SHP77 (cell line): ENCODE data around the gene AGL.
"Not testable (repeated sequence)": the region's sequence is repeated elsewhere in the genome, so short reads cannot be mapped to it uniquely, and the experiment has no call there.

Experiments used
- DNase-seq, 2 experiments: peaks; one replicate each; lab custom pipeline; 2025; lab: John Stamatoyannopoulos, UW

Gene AGL

DNA sequence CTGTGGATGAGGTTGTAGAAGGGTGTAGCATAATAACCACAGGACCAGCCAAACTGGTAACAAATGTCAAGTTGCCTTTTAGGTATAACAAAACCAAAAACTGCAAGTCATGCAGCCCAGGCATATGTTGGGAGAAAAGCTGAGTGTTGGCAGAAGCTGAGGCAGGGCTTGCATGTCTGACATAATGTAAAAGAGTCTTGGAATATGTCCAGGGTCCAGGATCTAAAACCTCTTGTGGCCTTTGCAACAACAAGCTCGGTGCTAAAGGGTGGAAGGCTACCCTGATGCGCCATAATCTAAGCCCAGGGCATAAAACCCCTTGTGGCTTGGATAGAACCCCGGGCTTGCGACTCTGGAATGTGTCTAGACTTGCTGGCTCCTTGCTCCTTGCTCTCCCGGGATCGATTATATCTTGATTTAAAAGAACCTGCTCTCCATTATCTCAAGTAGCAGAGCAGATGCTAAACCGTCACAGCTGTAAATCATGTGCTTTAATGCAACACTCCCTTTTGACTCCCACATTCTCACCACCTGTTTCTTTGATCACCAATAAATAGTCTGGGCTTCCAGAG lies 93.1 kb downstream of the AGL start:
- peak; percentile 12 to 29 for DNase-seq

DNA sequence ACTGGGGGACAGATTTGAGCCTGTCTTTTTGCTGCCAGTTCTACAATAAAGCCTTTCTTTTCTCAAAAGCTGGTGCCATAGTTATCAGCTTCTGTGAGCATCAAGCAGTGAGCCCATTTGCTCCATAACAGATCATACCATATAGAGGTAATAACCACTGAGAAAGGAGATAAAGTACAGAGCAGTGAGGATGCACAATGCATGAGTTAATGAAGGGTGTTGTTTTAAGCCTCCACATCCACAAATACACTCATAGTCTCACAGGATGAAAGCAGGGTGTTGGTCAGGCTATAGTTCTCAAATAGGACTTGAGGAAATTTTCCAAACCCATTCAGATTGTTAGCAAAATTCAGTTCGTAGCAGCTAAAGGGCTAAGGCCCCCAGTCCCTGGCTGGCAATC lies 94.0 kb downstream of the AGL start:
- no peak for DNase-seq

DNA sequence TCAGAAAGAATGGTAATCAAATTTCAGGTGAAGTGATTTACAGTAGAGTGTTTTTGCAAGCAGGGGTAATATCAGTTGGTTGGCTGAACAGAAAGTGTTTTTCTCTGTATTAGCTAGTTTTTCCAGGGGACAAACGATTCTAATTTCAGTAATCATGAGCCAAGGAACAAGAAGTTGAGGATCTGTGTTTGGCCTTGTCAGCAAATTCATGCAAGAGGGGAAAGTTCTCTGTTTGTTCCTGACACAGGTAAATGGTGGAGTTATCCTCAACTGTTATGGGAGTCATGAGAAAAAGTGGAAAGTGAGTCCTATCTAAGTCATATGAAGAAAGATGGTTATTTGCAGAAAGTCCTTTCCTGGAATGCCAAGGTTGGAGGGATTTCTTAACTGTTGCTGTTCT lies 95.0 kb downstream of the AGL start:
- DNase-seq: no peak

DNA sequence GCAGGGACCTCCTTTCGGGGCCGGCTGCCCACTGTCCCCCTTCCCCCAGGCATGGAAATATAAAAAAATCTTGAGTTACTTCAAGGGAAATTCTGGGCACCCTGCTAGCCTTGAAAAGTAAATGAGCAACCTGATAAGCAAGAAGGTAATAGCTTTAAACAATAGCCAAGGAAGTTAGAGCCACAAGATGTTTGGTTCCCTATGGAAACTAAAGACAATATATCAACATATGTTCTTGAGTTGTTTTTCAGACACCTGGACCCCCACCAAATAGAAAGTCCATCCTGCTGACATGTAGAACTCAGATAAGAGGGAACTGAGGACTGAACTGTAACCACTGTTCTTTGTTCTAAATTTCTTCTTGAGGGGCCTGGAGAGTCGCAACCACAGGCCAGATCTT lies 100.3 kb downstream of the AGL start:
- no peak for DNase-seq

DNA sequence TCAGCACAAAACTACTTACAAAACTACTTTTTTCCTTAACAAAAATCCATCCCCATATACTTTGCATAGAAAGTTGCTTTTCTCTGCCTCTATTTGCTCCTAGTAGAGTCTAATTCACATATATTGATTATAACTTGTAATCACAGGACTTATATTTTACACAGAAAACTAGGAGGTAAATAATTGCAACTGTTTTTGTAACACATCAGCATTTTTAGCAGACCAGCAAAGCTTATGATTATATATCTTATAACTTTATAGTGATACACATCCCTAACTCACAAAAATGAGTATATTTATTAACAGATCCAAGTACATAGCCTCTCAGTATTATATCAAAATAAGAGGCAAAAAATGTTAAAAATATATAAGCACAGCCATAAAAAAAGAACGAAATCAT lies 102.4 kb downstream of the AGL start:
- DNase-seq: no peak

DNA sequence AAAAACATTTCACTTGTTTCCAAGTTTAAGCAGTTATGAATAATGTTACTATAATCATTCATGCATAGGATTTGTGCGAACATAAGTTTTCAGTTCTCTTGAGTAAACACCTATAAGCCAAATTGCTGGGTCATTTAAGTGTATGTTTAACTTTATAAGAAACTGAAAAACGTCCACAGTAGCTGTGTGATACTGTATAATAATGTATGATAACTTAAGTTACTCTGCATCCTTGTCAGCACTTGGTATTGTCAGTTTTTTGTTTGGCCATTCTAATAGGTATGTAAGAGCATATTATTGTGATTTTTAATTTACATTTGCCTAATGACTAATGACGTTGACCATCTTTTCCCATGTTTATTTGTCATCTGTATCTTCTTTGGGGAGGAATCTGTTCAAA lies 105.2 kb downstream of the AGL start:
- no peak for DNase-seq

DNA sequence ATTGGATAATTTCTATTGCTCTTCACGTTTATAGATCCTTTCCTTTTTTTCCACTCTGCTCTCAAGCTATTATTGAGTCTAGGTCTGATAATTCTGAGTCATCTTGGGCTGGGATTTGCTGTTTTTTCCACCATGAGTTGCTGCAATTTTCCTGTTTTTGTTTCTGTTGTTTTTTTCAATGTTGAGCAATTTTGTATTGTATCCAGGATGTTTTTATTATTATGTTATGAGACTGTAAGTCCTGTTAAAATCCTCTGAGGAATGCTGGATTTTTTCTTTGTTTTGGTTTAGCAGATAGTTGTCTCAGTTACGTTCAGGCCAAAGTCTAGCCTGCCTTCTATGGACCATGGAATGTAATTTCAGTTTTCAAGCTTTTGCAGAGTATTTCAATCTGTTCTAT lies 106.6 kb downstream of the AGL start:
- no peak for DNase-seq

DNA sequence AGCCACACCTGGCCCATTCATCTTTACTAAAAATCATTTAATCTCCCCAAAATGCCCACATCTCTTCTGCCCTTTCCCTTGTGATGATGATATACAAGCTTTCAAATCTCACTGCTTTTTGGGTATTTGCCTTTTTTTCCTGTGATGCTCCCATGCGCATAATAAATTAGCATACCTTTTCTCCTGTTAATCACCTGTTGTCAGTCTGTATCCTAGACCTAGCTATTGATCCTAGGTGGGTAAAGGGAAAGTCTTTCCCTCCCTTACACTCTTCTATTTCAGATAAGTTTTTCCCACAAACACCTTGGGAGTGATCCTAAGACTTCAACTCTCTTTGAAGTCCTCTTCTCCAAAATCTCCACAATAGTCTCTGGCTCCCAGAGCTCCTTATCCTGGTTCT lies 107.7 kb downstream of the AGL start:
- no peak for DNase-seq

DNA sequence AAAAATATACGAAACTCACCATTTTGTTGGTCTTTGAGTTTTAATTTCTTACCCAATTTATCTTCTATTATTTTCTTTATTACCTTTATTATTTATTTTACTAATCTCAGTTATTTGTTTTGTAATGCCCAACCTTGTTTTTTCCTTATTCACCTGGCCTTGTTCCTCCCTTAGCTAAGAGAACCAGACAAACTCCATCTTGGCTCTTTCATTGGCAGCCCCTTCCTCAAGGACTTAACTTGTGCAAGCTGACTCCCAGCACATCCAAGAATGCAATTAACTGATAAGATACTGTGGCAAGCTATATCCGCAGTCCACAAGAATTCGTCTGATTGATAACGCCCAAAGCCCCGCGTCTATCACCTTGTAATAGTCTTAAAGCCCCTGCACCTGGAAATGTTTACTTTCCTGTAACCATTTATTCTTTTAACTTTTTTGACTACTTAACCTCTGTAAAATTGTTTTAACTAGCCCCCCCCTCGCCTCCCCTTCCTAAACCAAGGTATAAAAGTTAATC lies 109.1 kb downstream of the AGL start:
- not testable (repeated sequence) for DNase-seq

DNA sequence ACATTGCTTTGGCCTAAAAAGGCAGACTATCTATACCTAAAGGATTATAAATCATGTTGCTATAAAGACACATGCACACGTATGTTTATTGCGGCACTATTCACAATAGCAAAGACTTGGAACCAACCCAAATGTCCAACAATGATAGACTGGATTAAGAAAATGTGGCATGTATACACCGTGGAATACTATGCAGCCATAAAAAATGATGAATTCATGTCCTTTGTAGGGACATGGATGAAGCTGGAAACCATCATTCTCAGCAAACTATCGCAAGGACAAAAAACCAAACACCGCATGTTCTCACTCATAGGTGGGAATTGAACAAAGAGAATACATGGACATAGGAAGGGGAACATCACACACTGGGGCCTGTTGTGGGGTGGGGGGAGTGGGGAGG lies 110.1 kb downstream of the AGL start:
- not testable (repeated sequence) for DNase-seq

DNA sequence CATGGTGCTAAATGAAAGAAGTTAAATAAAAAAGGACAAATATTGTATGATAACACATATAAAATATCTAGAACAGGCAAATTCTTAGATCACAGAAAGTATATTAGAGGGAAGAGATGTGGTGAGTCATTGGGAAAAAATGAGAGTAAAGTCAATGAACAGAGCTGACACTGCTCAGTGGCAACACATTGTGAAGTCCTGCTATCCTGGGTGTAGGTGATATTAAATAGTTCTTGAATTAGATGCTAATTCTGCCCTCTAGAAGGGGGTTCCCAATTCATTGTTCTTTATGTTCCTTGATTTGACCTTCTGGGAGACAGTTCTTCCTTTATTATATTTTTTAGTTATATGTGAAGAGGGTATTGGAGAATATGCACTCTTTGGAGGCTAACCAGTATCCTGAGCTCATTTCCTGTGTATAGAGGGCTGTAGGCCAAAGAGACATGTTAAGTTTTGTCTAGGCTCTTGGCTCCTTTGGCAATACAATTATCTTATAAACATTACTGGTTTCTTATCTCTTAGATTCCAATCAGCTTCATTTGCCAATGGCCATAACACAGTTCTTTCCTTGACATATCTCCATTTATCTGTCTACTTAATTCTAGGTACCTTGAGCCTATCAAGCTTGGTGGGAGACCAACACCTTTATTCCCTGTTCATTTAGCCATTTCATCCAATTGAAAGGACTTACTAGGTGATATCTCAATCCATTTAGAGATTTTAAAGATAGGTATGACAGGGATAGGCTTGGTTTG lies 113.1 kb downstream of the AGL start:
- no peak for DNase-seq

DNA sequence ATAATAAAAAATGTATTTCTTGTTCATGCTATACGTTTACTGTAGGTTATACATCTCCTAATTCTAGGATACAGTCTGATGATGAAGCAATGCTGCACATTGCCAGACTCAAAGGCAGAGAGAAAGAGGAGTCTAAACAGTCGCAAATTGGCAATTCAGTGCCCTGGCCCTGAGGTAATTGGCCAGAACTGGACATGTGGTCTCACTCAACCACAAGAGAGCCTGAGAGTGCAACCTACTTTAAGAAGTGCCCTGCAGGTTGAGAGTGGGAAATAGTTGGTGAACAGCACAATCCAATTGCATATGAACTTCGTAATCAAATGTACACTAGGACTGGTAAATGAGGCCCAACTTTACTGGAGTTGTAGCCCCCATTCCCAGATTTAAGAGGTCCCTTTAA lies 114.6 kb downstream of the AGL start:
- no peak for DNase-seq

DNA sequence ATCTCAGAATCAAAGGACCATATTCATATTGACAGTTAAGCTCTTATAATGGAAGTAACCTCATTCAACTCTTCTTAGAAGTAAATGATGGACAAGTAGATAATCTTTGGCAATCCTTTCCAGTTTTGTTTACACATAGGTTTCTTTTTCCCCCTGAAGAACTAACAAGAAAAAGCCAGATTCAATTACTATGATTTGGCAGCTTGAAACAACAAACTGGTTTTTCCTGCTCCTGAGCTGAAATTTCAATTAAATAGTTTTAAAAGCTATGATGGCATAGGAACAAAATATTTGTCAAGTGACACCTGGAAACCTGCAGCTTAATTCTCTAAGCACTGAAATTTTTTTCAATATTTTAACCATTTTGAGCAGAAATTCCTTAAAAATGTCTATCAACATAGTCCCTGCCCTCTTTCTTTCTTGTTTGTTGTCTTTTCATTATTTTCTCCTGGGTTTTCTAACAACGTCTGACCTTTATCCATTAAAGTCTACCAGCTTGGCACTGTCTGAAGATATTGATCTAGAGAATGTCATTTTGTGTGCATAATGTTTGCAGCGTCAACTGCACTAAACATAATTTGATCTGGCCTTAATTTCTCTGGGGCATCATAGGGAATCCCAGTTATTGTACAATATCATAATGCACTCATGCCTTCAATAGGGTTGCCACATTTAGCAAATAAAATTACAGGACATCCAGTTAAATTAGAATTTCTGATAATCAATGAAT lies 115.7 kb downstream of the AGL start:
- DNase-seq: no peak

DNA sequence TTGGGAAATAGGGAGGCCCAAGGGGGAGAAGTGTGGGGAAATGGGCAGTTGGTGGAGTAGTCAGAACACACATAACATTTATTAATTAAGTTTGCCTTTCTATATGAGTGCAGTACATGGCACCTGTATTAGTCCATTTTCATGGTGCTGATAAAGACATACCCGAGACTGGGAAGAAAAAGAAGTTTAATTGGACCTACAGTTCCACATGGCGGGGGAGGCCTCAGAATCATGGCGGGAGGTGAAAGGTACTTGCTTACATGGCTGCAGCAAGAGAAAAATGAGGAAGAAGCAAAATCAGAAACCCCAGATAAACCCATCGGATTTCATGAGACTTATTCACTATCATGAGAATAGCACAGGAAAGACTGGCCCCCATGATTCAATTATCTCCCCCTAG lies 118.1 kb downstream of the AGL start:
- DNase-seq: no peak

DNA sequence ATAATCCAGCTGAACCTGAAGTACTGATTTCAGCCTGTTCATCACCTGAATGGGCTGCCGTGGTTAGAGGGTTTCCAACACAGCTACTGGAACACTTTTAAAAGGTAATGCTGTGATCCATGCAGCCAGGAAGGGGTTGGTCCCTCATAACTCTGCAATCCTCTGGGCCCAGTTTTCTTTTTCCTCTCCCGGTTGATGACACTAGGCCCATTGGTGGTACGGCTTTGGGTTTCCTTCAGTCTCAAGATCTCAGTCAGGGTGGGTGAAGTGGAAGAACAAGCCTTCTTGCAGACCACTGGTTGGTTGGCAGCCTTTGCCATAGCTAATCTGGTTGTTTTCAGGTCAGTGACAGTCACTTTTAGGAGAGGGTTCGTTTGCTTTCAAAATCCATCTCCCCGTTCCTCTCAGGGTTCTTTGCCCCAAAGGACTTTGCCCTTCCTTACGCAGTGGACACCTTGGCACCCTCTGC lies 119.1 kb downstream of the AGL start:
- DNase-seq: peak; percentile 19 to 43

DNA sequence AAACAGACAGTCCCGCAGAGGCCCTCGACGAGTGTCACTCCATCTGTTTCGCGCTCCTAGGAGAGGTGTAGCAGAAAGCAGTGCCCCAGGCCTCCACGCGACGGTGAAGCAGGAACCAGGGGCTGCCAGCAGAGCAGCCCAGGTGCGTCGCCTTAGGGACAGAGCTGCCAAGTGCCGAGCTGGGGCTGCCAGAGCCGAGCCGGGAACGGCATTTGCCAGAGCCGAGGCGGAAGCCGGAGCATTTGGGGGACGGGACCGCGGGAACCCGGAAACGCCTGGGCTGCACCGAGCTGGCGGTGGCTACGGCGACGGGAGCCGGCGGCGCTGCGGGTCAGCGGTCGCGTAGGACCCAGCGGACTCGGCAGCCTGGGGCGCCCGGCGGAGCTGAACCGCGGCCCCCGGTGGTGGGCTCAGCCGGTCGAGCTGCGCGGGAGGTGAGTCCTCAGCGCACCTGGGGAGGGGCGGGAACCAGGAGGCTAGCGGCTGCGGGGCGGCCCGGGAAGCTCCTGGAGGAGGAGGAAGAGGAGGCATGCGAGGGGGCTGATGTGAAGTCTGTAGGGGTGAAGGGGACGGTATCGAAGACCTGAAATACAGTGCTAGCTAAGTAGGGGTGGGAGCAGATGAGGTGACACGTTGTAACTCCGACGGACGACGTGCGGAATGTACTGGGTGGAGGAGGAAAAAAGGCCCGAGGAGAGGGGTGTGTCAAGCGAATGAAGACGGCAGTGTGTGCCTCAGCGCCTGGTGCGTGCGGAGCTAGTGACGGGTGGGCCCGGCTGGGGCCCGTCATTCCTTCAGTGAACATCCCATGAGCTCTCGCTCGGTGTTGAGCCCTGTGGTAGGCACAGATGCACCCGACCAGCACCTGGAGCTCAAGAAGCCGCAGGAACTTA lies 119.8 kb downstream of the AGL start, which contains the start of gene SLC35A3:
SLC35A3 (plus strand) TSS at position 268 of the 893 bp plus-strand sequence. CDS start 23,559 bp downstream, outside the sequence.
- peak; percentile 80 to 84 for DNase-seq

DNA sequence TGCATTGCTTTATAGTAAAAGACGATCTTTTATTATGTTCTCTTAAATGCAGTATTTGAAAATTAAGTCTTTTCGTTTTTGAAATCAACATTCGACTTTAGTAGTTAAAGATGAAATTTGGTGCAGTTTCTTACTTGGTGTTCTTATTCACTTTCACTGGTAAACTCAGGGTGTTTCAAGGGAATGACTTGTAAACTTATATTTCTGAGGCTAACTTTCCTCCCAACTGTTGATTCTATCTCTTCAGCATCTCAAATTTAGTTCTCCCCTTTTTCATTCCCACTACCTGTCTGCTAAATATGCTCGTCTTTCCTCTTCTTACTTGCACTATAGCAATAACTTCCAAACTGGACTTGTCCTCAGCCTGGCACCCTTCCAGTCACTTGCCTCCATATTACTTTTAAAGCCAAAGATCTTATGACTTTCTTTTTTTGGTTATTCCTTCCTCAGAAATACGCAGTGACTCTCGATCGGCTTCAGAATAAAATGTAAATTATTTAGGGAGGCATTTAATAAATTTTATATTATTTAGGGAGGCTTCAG lies 120.6 kb downstream of the AGL start:
- DNase-seq: no peak

DNA sequence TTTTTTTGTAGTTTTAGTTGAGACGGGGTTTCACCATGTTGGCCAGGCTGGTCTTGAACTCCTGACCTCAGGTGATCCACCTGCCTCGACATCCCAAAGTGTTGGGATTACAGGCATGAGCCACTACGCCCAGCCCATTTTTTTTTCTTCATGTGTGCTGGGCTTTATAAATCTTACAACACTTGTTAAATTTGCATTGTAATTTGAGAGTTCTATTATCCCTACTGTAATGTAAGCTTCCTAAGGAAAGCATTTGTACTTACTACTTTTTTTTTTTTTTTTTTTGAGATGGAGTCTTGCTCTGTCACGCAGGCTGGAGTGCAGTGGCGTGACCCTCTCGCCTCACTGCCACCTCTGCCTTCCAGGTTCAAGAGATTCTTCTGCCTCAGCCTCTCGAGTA lies 121.9 kb downstream of the AGL start:
- not testable (repeated sequence) for DNase-seq
